ENCODE results near the gene PCSK5. TPM values are rescaled to one million over a fixed set of nuclear protein-coding genes. Genes with fewer than 3 reads are reported as not detected.

Gene PCSK5
- polyA plus RNA-seq, 3 donors: 4.8 to 13.0 (median 7.1) TPM

- Mint-ChIP-seq H3K9me3 (peaks cover 0 to 3% (median 0%) of the 10 kb centered on the region in 7 donors), H3K27ac (peak overlapping the region in 1 of 7 donors; percentile 35), H3K36me3 (no peaks in the 10 kb centered on the region), H3K4me1 (peaks cover 33% of the 10 kb centered on the region), H3K4me3 (no peak overlapping the region), H3K27me3 (ENCODE audit: low read depth in 3 of 3) (no peaks in the 10 kb centered on the region)
- Histone ChIP-seq H3K27me3 (ENCODE audit: control insufficient read depth in 2 of 2, insufficient read depth in 2 of 2, low read length in 2 of 2) (no peaks in the 10 kb centered on the region), H3K27ac (ENCODE audit: low read depth in 1 of 2, low read length in 2 of 2) (peak overlapping the region in 1 of 2 donors; percentile 40), H3K79me2 (ENCODE audit: insufficient read depth, low read length) (no peaks in the 10 kb centered on the region), H3K4me1 (ENCODE audit: control insufficient read depth in 1 of 2, insufficient read depth in 2 of 2, low read length in 2 of 2) (peaks cover 27 to 31% of the 10 kb centered on the region in 2 donors), H3K9ac (ENCODE audit: insufficient read depth, low read length, poor library complexity, severe bottlenecking) (no peak overlapping the region), H2AFZ (ENCODE audit: insufficient read depth, low read depth, low read length, poor library complexity, severe bottlenecking) (no peak overlapping the region), H3K9me3 (replicated peaks in 1 of 2; ENCODE audit: control insufficient read depth in 1 of 2, insufficient read depth in 1 of 2, low read length in 2 of 2) (no peaks in the 10 kb centered on the region), H3K4me3 (replicated peaks in 1 of 3; ENCODE audit: low read depth in 2 of 3, low read length in 3 of 3) (no peak overlapping the region), H3K4me2 (replicated peaks; ENCODE audit: extremely low read depth, low read length, poor library complexity, severe bottlenecking) (peak overlapping the region; percentile 17), H3K36me3 (replicated peaks in 1 of 2; ENCODE audit: control insufficient read depth in 1 of 2, insufficient read depth in 2 of 2, low read length in 2 of 2) (no peaks in the 10 kb centered on the region), H4K20me1 (ENCODE audit: insufficient read depth, low read length) (no peaks in the 10 kb centered on the region)
- intact Hi-C loops (cut with micrococcal nuclease): no loop called here
- DNase-seq: no peak
- no peak for TF ChIP-seq CTCF (IDR thresholded peaks at IDR 0.05)
These were observed 481.9 kb downstream of the PCSK5 start for GRCh38 chr9:76372336-76372735.

- Histone ChIP-seq H3K4me3 (replicated peaks in 1 of 3; ENCODE audit: low read depth in 2 of 3, low read length in 3 of 3) (no peak overlapping the region), H3K79me2 (ENCODE audit: insufficient read depth, low read length) (no peaks in the 10 kb centered on the region), H4K20me1 (ENCODE audit: insufficient read depth, low read length) (no peaks in the 10 kb centered on the region), H3K27me3 (ENCODE audit: control insufficient read depth in 2 of 2, insufficient read depth in 2 of 2, low read length in 2 of 2) (no peaks in the 10 kb centered on the region), H3K4me2 (replicated peaks; ENCODE audit: extremely low read depth, low read length, poor library complexity, severe bottlenecking) (no peak overlapping the region), H3K9ac (ENCODE audit: insufficient read depth, low read length, poor library complexity, severe bottlenecking) (no peak overlapping the region), H3K9me3 (replicated peaks in 1 of 2; ENCODE audit: control insufficient read depth in 1 of 2, insufficient read depth in 1 of 2, low read length in 2 of 2) (no peaks in the 10 kb centered on the region), H3K4me1 (ENCODE audit: control insufficient read depth in 1 of 2, insufficient read depth in 2 of 2, low read length in 2 of 2) (peaks cover 27 to 31% of the 10 kb centered on the region in 2 donors), H3K36me3 (replicated peaks in 1 of 2; ENCODE audit: control insufficient read depth in 1 of 2, insufficient read depth in 2 of 2, low read length in 2 of 2) (no peaks in the 10 kb centered on the region), H2AFZ (ENCODE audit: insufficient read depth, low read depth, low read length, poor library complexity, severe bottlenecking) (no peak overlapping the region), H3K27ac (ENCODE audit: low read depth in 1 of 2, low read length in 2 of 2) (no peak overlapping the region)
- 73% methylated on average over 3 of the region's 4 CpGs for WGBS (ENCODE audit: insufficient coverage)
- H3K4me1 Mint-ChIP-seq: peaks cover 33% of the 10 kb centered on the region
- no peaks in the 10 kb centered on the region for H3K36me3 Mint-ChIP-seq
- no peak for DNase-seq
- intact Hi-C loops (cut with micrococcal nuclease): no loop called here
- no peaks in the 10 kb centered on the region for H3K27me3 Mint-ChIP-seq (ENCODE audit: low read depth in 3 of 3)
- H3K27ac Mint-ChIP-seq: peak overlapping the region in 4 of 7 donors; percentile 41 to 63 (median 48)
- no peak for TF ChIP-seq CTCF (IDR thresholded peaks at IDR 0.05)
- no peak overlapping the region for H3K4me3 Mint-ChIP-seq
- H3K9me3 Mint-ChIP-seq: no peaks in the 10 kb centered on the region
These were observed 482.8 kb downstream of the PCSK5 start for GRCh38 chr9:76373173-76373783.
